GM21825 (cell line): ENCODE measurements around the gene SLC9A5.

Experiments used
- ATAC-seq: cut with Tn5 transposase; IDR thresholded peaks from one replicate; pipeline ENCODE4 v1.9.1; 2021; ENCODE audit warnings: mild to moderate bottlenecking, moderate library complexity; ENCODE audit not compliant: unreplicated experiment

Gene SLC9A5

DNA sequence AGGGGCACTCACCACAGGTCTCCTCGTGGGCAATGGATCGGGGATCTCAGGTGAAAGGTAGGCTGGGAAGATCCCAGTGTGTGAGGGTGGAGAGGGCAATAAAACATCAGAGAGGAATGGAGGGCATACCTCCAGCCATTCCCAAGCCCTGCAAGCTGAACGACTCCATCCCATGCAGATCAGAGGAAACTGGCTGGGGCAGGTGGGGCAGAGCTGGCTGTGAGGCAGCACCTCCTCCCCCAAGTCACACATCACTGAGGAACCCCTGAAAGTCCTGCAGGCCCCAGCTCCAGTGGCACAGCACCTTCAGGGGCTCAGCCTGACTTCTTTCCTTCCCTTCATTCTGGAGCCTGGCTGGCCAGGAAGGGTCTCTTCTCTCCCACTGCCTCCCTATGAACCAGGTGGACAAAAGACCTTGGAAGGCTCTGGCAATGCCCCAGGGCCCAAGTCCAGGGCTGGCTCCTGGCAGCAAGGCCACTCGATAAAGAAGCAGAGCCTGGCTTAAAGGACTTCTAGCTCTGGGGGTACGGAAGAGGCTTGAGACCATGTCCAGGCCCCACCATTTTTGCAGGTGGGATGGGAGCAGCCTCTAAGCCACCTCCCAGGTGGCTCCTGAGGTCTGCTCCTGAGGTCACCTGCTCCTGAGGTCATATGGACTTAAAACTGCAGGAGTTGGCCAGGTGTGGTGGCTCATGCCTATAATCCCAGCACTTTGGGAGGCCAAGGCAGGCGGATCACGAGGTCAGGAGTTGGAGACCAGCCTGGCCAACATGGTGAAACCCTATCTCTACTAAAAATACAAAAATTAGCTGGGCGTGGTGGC lies 35.4 kb upstream of the SLC9A5 start:
- ATAC-seq, result no peak

DNA sequence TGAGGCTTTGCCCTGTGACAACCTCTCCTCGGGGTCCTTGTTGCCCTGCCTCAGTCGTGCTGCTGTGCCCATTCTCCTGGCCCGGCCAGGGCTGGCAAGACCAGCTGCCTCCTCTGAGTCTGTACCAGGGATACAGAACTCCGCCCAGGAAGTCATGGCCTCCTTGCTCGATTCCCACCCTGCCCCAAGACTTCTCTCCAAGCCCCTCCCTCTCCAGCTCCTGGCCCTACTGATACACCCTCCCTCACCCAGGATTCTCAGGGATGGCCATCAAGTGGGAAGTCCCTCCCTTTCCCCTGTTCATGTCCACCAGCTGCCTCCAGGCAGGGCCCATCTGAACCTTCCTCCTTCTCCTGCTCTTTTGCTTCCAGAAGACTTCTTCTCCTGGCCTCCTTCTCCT lies 33.1 kb upstream of the SLC9A5 start:
- no peak for ATAC-seq

DNA sequence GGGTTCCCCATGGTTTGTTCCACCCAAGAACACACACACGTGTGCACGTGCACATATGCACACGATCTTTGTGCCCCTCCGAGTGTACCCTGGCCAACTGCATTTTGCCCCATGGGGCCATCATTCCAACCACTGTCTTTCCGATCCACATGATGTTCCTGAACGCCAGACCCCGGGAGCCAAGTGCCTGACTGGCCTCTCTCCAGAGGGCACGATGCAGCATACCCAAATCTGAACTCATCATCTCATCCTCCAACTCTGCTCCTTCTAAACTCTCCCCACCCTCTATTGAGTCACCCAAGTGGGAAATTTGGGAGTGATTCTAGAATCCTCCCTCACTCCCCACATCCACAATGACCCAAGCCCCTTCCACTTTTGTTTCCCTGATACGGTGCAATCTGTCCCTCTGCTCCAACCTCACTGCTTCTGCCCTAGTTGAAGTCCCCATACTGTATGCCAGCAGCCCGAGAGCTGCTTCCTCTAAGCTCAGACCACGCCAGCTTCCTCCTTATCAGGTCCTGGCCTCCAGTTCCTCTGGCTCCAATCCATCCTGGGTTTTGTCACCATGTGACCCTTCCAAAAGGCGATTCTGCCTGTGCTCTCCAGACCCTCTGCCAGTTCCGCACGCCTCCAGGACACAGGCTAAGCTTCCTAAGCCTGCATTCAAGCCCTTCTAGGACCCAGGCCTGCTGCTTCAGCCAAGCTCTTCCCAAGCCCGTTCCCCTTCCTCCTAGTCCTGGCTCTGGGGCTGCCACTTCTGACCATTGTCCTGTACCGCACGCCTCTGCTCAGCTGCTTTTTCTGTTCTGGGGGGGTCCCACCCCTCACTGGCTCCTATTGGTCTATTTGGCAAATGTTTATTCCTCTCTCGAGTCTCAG lies 31.9 kb upstream of the SLC9A5 start:
- ATAC-seq, result no peak

DNA sequence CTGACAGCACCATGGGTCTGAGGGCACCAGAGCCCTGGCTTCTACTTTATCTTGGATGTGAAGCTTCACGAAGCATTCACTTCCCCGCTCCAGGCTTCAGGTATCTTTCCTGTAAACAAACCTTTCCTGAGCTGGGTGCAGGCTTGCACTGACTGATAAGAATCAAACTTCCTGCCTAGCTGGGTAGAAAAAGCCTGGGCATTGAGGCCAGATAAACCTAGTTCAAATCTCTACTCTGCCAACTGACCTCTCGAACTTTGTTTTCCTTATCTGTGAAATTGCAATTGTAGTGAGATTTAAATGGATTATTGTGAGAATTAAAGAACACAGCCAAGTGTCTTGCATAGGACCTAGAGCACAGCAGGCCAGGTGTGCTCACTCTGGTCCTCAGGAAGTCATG lies 24.8 kb upstream of the SLC9A5 start:
- no peak for ATAC-seq

DNA sequence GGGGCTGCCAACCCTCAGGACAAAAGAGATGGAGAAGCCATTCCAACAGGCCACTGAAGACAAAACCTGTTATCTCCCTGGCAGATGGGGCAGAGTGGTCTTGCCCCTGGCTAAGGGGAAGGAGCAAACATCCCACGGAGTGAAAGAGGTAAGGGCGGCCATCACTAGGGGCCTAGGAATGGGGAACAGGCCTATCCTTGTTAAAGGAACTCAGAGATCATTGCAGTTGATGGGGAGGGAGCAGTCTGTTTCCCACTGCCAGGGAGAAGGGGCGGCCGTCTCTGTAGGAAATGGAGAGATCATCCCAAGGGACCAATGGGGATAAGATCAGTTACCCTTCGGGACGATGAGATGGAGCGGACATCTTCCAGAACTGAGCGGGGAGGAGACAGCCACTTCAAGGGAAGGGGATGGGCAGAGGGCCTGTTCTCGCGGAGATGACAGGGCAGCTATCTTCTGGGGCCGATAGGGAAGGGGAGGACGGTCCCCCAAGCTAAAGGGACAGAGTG lies 22.4 kb upstream of the SLC9A5 start:
- no peak for ATAC-seq

DNA sequence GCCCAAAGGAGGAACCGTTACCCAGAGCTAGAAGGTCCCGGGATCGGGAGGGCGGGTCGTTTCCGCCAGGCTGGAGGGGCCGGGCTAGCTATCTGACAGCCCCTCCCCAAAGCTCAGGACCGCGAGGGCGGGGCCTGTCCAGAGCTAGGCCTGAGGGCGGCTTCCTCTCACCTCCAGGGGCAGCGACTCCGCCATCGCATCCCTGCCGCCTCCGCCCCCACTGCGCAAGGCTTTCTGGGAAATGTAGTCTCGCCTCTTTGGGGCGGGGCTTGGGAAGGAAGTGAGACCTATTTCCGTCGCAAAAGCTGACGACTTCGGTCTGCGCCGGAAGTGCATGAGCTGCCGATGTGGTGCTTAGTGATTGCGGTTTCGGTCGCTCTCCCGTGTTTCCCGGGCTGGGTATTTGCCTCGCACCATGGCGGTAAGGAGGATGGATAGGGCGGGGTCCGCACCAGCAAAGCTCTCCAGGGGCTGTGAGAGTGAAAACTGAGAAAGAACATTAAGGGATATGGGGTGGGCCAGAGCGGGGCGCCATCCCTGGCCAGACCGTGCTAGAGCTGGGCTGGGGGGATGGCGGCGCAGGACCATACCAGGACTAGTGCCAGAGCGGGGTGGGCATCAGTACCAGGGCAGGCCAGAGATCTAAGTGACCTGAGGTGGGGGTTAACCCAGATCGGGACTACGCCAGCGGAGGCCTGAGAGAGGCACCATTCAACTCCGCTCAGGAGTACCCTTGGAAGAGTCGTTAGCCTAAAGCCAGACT lies 21.8 kb upstream of the SLC9A5 start, which contains the start of gene TMEM208:
Gene TMEM208, plus strand, starts transcription at position 327 of the 763 bp plus-strand sequence. Its CDS starts 89 bp downstream, at position 416.
- ATAC-seq, result peak; percentile 90

DNA sequence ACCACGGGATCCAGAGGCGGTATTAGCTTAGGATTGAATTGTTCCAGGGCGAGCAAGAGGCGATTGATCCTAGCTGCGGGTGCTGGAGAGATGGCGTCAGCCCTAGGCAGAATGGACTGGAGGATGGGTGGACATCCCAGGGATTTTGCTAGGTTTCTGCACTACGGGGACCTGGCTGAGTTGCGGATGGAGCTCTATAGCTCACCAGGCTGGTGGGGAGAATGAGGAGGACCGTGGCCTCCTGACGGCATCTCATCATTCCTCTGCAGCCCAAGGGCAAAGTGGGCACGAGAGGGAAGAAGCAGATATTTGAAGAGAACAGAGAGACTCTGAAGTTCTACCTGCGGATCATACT lies 21.2 kb upstream of the SLC9A5 start:
- ATAC-seq, result no peak

DNA sequence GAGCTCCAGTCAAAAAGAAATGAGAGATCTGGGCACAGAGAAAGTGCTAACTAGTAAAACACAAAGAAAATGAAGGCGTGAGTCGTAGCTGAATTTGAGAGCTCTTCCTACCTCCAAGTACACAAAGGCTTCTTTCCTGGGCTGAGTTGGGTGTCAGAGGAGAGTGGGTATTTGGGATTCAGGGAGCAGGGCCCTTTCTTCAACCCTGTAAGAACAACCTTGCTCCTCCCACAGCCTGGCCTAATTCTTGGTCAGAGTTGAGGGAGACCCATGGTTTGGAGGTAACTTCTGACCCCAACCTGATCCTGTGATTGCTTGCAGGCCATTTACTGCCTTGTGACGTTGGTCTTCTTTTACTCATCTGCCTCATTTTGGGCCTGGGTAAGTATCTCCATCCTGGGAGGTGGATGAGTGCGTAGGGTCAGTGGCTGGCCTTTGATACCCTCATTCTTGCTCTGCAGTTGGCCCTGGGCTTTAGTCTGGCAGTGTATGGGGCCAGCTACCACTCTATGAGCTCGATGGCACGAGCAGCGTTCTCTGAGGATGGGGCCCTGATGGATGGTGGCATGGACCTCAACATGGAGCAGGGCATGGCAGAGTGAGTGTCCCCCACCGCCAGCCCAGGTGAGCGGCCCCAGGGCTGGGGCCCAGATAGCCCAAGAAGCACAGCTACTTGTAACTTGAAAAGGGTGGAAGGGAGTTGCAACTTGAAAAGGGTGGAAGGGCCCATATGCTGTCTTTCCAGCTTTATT lies 20.6 kb upstream of the SLC9A5 start:
- no peak for ATAC-seq

DNA sequence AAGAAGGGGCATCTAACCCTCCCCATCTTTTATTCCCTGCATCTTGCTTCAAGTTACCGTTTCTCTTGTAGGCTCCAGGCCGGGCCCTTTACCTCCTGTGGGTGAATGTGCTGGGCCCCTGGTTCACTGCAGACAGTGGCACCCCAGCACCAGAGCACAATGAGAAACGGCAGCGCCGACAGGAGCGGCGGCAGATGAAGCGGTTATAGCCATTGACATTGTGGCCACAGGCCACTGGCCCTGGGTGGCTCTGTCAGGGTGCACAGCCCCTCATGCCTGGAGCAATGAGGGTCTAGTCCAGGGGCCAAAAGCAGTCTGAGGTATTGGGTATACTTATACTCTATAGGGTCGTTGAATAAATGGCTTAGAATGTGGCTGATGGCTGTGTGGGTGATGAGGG lies 19.9 kb upstream of the SLC9A5 start:
- ATAC-seq, result no peak

DNA sequence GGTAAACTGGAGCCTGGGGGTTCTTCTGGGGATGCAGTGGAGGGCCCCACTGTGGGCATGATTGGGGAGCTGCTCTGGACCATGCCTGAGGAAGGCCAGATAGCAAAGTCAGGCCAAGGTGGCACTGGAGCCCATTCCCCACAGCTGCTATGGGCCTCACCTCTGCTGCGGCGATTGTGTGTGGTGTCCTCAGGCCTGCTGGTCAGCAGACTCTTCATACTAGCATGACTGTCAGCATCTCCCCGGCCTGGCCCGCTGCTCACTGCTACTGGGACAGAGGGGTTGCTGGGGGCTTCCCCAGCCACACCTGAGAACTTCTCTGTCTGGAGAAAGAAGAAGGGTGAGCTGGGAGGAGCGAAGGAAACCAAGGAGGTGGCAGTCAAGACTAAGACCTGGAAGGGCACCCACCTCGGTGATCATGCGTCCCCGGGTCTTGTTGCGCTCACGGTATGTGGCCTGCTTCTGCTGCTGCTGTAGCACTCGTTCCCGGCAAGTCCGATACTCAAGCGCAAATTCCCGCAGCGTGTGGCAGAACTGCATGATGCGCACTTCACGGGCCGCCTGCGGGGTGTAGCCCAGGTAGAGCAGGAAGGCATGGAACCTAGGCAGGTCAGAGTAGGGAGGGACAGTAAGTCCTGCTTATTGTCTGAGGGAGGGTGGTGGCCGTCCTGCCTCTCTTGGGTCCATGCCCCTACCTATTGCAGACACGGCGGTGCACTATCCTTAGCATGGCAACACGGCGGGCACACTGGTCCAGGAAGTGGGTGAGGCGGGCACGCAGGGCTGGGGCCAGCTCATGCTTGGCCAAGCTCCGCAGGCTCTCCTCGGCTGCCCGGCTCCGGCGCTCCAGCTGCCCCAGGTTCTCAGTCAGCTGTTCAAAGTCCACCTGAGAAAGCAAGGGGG lies 18.6 kb upstream of the SLC9A5 start:
- no peak for ATAC-seq

DNA sequence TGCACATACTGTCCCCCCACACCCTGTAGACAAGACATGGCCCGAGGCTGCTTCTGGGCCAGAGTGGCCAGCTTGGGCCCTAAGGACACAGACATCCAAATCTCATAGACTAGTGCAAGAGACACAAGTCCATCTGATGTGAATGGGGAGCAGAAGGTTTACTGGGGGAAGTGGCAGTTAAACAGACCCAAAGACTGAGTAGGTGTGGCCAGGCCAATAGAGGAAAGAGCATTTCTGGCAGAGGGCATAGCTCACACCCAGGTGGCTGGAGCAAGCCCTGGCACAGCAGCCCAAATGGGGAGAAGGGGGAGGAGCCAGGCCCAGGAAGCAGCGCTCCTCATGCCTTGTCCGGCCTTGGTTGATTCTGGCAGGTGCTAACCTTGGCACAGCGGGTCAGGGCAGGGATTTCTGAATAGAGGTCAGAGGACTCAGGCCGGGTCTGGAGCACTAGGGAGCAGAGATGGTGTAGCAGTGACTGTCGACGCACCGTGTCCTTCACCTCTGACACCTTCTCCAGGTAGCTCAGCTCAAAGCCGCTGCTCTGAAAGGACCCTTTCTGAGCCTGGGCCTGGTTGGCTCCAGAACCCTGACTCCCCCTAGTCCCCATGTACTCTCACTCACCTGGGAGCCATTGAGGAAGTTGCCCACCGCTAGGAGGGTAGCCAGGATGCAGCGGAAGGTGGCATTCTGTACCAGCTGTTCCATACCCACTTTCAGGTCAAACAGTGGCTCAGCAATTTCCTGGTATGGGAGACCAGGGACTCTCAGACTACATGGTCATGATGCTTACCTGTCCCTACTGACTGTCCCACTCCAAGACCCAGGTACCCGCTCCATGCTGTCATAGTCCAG lies 17.7 kb upstream of the SLC9A5 start:
- no peak for ATAC-seq

DNA sequence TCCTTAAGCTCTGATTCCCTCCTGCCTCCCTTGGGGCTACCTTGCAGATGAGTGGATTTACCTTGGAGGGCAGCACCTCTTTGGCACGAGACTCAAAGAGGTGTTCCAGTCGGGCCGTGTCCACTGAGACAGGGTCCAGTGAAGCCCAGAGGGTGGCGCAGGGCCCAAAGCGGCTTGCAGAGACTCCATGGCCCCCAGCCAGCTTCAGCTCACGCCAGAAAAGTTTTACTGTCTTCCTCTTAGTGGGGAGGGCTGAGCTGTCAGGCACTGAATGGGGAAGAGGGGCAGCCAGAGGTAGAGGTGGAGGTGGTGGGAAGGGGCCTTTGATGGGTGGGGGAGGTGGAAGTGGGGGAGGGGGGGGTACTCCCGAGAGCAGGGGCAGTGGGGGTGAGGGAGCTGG lies 15.2 kb upstream of the SLC9A5 start:
- no peak for ATAC-seq

DNA sequence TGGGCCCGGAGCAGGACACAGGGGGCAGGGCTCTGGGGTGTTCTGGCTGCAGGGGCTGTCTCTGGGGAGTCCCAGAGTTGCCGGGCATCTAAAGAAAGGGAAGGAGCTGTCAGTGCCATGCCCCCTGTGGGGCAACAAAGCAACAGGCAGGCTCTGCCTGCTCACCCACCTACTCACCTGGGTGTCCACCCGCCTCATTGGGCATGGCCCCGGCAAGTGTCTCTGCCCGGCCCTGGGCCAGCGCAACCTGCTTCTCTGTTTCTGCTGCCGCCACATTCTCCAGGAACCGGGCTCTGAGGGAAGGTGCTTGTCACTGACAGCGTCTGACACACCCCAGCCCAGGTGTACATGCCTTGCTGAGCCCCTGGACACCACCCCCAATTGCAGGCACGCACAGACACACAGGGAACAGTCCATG lies 14.6 kb upstream of the SLC9A5 start:
- no peak for ATAC-seq

DNA sequence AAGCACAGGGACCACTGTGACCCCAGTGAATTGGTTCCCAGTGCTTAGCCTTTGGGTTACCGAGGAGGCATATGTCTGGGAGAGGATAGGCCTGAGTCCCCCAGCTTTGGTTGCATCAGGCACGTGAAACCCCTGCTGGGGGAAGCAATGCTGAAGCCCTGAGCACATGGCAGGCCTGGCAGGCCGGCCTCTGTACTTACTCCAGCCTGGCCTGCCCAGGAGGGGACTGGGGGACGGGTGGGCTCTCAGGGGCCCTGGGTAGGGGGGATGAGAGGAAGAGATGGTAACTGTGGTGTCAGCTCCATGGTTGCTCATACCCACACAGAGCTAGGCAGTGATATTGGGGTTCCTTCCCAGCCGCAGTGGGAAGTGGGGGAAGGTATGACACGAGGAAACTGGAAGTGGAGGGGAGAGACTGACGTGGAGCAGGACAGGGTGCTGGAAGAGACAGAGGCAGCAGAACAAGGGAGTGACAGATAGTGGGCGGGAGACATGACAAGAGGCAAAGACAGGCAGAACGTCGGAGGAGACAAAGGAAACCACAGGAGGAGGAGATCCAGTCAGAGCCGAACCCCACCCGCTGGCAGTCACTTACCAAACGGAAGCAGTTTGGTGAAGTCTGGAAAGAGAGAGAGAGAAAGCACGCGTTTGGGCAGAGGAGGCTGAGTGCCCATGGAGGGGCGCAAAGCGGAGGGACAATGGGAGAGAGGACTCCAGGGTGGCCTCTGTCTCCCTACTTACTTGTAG lies 12.8 kb upstream of the SLC9A5 start:
- no peak for ATAC-seq

DNA sequence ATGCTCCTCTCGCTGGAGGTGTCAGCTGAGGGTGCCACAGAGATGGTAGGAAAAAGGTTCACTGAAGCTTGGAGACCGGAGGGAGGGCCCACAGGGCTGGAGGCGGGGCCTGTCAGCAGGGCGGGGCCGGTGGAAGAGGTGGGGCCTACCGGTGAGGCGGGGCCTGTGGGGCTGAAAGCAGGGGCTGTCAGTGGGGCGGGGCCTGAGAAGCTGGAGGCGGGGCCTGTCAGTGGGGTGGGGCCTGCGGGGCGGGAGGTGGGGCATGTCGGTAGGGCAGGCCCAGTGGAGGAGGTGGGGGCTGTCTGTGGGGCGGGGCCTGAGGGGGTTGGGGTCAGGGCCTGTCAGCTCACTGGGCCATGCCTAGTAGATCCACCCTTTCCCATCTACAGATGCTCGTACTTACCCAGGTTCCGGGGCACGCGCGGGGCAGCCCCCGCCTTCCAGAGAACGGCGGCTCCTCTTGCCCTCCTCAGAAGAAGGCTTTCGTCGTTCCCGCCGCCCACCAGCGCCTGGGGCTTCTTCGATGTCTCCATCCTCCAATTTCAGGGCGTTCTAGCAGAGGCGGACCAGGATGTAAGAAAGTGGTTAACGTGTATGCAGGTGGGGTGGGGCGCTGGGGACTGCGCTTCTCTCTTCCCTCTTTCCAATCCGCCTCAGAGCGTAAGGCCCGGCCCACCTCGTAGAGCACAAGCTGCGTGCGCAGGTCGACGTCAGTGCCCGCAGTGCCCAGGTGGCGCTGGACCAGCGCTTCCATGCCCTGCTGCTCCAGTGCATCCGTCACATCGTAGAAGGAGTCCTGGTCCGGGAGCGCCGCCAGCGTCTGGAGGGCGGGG lies 12.0 kb upstream of the SLC9A5 start:
- no peak for ATAC-seq

DNA sequence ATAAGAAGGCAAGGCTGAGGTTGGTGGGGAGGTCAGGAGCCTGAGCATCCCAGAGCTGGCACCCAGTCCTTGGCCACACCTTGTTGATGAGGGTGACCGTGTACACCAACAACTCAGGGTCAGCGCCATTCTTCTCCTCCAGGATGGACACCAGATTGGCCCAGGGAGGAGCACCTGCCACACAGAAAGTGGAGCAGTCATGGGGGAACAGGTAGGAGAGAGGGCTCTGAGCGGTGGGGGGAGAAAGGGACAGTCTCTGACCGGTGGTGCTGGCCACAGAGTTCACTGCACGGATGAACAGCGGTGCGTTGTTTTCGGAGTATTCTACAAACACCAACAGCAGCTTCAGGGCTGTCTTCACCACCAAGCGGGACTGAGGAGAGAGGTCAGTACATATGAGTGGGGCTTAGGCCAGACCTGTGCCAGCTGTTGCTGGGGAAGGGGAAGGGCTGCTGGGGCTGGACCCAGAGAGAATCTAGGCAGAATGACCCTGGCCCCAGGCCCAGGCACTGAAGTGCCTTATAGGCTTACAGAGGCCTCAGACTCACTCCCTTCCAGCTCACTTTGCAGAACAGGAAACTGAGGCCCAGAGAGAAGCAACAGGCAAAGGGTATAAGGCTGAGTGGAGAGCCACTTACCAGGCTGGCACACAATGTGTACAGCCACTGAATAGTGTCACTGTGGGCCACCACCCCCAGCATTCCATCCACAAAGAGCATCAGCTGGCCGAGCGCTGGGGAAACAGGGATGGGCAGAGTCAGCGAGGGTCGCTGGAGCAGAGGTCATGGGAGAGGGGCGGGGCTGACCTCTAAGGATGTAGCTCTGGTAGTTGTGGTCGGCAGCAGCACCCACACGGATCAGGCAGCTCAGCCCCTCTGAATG lies 11.1 kb upstream of the SLC9A5 start:
- ATAC-seq, result no peak
